ENCODE results near the gene C3orf20.

Gene C3orf20

DNA sequence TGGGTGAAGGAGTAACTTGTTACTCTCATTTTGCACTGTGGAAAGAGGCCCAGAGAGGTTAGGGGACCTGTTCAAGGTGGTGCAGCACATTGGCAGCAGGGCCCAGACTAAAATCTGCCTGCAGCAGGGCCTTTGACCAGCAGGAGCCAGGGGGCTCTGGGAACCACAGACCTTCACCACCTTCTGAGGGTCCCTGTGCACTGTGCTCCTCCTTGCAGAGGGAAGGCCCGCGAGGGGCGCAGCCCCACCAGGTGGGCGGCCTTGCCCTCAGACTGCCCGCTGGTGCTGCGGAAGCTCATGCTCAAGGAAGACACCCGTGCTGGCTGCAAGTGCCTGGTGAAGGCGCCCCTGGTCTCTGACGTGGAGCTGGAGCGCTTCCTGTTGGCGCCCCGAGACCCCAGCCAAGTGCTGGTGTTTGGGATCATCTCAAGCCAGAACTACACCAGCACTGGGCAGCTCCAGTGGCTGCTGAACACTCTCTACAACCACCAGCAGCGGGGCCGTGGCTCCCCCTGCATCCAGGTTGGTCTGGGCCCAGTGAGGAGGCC, 82.3 kb downstream of the C3orf20 start:
- TF ChIP-seq CTCF (IDR thresholded peaks at IDR 0.05): no peak
- Histone ChIP-seq H3K4me3 (ENCODE audit: low read depth, low read length) (no peak overlapping the region), H3K27me3 (ENCODE audit: control insufficient read depth, insufficient read depth, low read length) (no peaks in the 10 kb centered on the region), H3K9ac (no peak overlapping the region), H3K9me3 (ENCODE audit: control insufficient read depth, low read length) (no peaks in the 10 kb centered on the region), H3K27ac (no peak overlapping the region), H2AFZ (no peak overlapping the region), H3K36me3 (ENCODE audit: control insufficient read depth, insufficient read depth, low read length) (no peaks in the 10 kb centered on the region), H3K79me2 (no peaks in the 10 kb centered on the region), H3K4me2 (ENCODE audit: low read length) (no peak overlapping the region), H3K4me1 (no peaks in the 10 kb centered on the region)

GRCh38 chr3:14758297-14758696, 83.4 kb downstream of the C3orf20 start:
- Histone ChIP-seq H3K9me3 (ENCODE audit: control insufficient read depth, low read length) (no peaks in the 10 kb centered on the region), H3K36me3 (ENCODE audit: control insufficient read depth, insufficient read depth, low read length) (no peaks in the 10 kb centered on the region), H3K27ac (no peak overlapping the region), H3K9ac (no peak overlapping the region), H3K4me1 (no peaks in the 10 kb centered on the region), H2AFZ (no peak overlapping the region), H3K27me3 (ENCODE audit: control insufficient read depth, insufficient read depth, low read length) (no peaks in the 10 kb centered on the region), H3K4me2 (ENCODE audit: low read length) (no peak overlapping the region), H3K79me2 (no peaks in the 10 kb centered on the region), H3K4me3 (ENCODE audit: low read depth, low read length) (no peak overlapping the region)
- TF ChIP-seq CTCF (IDR thresholded peaks at IDR 0.05): no peak

- no peak overlapping the region for H3K4me2 ChIP-seq (ENCODE audit: low read length)
- no peak overlapping the region for H3K9ac ChIP-seq
- no peaks in the 10 kb centered on the region for H3K9me3 ChIP-seq (ENCODE audit: control insufficient read depth, low read length)
- no peak overlapping the region for H3K4me3 ChIP-seq (ENCODE audit: low read depth, low read length)
- H2AFZ ChIP-seq: no peak overlapping the region
- TF ChIP-seq CTCF (IDR thresholded peaks at IDR 0.05): no peak
- H3K27me3 ChIP-seq (ENCODE audit: control insufficient read depth, insufficient read depth, low read length): no peaks in the 10 kb centered on the region
- H3K4me1 ChIP-seq: no peaks in the 10 kb centered on the region
- no peak overlapping the region for H3K27ac ChIP-seq
- no peaks in the 10 kb centered on the region for H3K79me2 ChIP-seq
- no peaks in the 10 kb centered on the region for H3K36me3 ChIP-seq (ENCODE audit: control insufficient read depth, insufficient read depth, low read length)
Measured at GRCh38 chr3:14758959-14759358, 84.0 kb downstream of the C3orf20 start.

DNA sequence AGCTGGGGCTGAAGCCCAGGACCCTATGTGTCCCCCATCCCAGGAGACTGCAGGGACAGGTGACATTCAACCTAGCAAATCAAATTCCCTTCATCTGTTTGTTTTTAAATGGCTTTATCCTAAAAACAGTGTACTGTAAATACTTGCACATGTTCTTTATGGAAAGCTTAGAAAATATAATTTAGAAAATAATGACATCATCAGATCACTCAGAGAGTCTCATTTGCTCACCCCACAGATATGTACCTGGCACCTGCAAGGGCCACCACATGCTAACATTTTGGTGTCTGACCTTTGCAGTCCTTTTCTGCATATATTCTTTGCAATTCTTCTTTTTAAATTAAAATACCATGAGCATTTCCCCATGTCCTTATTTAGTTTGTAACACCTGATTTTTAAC, 85.2 kb downstream of the C3orf20 start:
- Histone ChIP-seq H3K4me1 (no peaks in the 10 kb centered on the region), H3K9me3 (ENCODE audit: control insufficient read depth, low read length) (no peaks in the 10 kb centered on the region), H3K9ac (no peak overlapping the region), H3K79me2 (no peaks in the 10 kb centered on the region), H2AFZ (no peak overlapping the region), H3K36me3 (ENCODE audit: control insufficient read depth, insufficient read depth, low read length) (no peaks in the 10 kb centered on the region), H3K4me2 (ENCODE audit: low read length) (no peak overlapping the region), H3K4me3 (ENCODE audit: low read depth, low read length) (no peak overlapping the region), H3K27me3 (ENCODE audit: control insufficient read depth, insufficient read depth, low read length) (no peaks in the 10 kb centered on the region), H3K27ac (no peak overlapping the region)
- no peak for TF ChIP-seq CTCF (IDR thresholded peaks at IDR 0.05)

DNA sequence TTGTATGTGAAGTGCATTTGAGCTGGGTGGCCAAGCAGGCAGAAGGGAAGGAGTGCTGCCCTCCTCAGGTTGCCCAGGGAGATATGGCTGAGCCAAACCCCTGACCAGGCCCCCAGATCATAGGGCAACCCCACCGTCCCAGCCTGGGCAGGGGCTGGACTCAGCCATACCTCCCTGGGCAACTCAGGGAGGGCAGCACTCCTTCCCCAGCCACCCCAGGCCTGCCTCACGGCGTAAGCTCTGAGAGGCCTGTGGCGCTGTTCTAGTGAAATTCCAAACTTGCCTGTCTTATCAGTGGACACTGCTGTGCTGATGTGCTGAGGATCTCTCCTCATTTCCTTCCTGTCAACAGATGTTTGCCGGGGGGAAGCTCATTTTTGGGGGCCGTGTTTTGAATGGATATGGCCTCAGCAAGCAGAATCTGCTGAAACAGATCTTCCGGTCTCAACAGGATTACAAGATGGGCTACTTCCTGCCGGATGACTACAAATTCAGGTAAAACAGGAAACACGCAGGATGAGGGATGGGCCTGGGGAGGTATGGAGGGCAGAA, 86.3 kb downstream of the C3orf20 start:
- Histone ChIP-seq H3K4me3 (ENCODE audit: low read depth, low read length) (no peak overlapping the region), H2AFZ (no peak overlapping the region), H3K4me2 (ENCODE audit: low read length) (no peak overlapping the region), H3K27me3 (ENCODE audit: control insufficient read depth, insufficient read depth, low read length) (no peaks in the 10 kb centered on the region), H3K9me3 (ENCODE audit: control insufficient read depth, low read length) (no peaks in the 10 kb centered on the region), H3K9ac (no peak overlapping the region), H3K27ac (no peak overlapping the region), H3K36me3 (ENCODE audit: control insufficient read depth, insufficient read depth, low read length) (no peaks in the 10 kb centered on the region), H3K79me2 (no peaks in the 10 kb centered on the region), H3K4me1 (no peaks in the 10 kb centered on the region)
- no peak for TF ChIP-seq CTCF (IDR thresholded peaks at IDR 0.05)

Data from parathyroid adenoma (tissue), 2 donors.